Gastroesophageal sphincter (tissue), 3 donors: ENCODE results near the gene CDH4.

Source experiments
- POLR2A ChIP-seq, 2 donors: fragments of 450-650 bp; IDR thresholded peaks; one replicate each; pipeline ENCODE4 v1.6.1; 2017; ENCODE audit warnings: antibody characterized with exemption in 2 of 2, mild to moderate bottlenecking in 2 of 2, moderate library complexity in 1 of 2
- TF ChIP-seq, protein P1 (sequence below), 4 experiments: fragments of 200-600 bp in 2 of 4; fragments of 450-650 bp in 2 of 4; sonication (generic) in 1 of 4; IDR thresholded peaks; one replicate each; pipeline ENCODE4 v1.5.1; 2017 to 2019; ENCODE audit warnings: antibody characterized with exemption in 4 of 4, mild to moderate bottlenecking in 2 of 4, moderate library complexity in 2 of 4

DNA sequence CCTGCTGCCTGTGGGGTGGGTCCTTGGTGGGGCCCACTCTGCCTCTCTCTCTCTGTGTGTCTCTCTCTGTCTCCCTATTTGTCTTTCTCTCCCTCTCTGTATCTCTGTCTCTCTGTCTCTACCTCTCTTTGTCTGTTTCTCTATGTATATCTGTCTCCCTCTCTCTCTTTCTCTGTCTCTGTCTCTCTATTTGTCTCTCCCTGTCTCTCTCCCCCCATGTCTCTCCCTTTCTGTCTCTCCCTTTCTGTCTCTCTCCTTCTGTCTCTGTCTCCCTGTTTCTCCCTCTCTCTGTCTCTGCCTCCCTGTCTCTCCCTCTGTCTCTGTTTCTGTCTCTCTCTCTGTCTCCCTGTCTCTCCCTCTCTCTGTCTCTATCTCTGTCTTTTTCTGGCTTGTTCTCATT lies 353.2 kb downstream of the CDH4 start:
- TF ChIP-seq POLR2A (IDR thresholded peaks at IDR 0.05), result no peak
- TF ChIP-seq, protein P1, sequence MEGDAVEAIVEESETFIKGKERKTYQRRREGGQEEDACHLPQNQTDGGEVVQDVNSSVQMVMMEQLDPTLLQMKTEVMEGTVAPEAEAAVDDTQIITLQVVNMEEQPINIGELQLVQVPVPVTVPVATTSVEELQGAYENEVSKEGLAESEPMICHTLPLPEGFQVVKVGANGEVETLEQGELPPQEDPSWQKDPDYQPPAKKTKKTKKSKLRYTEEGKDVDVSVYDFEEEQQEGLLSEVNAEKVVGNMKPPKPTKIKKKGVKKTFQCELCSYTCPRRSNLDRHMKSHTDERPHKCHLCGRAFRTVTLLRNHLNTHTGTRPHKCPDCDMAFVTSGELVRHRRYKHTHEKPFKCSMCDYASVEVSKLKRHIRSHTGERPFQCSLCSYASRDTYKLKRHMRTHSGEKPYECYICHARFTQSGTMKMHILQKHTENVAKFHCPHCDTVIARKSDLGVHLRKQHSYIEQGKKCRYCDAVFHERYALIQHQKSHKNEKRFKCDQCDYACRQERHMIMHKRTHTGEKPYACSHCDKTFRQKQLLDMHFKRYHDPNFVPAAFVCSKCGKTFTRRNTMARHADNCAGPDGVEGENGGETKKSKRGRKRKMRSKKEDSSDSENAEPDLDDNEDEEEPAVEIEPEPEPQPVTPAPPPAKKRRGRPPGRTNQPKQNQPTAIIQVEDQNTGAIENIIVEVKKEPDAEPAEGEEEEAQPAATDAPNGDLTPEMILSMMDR (IDR thresholded peaks at IDR 0.05), result no peak
